Activated CD4-positive, alpha-beta T cell treated with anti-CD3 and anti-CD28 coated beads for 4 hours (primary cell): ENCODE results near the gene CARMIL1.
A peak's percentile ranks its signal among the peaks of the same experiment; 100 is the strongest.

Experiments
- DNase-seq, 2 donors: peaks; one replicate each; pipeline ENCODE4 v3.0.0-alpha.2; 2020

The CARMIL1 gene

DNA sequence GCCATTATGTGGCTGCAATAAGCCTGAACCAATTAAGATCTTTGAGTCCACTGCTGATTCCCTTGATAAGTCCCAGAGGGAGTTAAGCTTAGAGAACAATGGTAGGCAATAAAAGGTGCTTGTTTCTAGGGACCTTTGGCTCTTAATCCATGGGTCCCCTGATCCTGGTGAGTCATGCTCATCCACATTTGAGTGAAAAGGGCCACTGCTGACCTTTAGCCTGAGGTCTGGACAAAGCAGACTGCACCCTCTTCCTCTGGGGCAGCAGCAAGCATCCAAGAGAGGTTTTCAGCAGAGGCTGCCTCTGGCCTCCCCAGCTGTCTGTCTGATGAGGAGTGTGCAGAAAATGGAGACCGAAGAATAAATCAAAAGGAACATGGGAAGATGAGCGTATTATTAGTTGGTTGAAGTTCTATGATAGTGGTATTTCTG is 356.7 kb downstream of the CARMIL1 start:
- DNase-seq = no peak

DNA sequence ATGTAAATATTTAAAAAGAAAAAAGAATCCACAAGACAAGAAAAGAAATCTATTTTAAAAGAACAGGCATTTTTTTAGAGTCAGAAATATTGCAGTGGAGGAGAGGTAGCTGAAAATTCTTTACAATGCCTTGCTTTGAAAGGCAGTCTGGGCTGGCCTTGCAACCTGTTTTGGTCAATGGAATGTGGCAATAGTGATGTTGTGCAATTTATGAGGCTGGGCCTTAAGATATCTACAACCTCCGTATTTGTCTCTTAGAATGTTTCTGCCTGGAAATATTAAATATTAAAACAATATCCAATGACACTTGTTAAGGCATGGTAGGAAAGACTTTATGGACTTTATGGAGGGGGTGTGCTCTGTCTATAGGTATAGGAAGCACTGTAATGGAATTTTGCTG is 358.0 kb downstream of the CARMIL1 start:
- no peak for DNase-seq

DNA sequence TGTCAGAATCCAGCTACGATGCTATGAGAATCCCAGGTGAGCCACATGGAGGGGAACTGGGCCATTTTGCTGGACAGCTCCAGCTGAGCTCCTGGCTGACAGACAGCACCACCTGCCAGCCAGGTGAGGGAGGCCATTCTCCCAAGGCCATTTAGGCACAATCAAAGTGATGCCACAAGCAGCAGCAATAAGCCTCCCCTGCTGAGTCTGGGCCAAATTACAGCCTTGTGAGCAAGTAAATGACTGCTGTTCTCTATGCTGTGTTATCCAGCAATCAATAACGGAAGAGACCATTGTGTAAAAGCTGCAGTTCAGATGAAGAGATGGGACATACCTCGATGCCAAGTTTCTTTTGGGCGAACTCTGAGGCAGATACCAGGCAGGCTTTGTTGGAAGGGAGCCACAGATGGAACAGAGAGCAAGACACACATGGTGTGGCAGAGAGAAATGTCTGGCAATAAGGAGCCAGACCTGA is 358.8 kb downstream of the CARMIL1 start:
- no peak for DNase-seq

- no peak for DNase-seq
Observed at GRCh38 chr6:25639653-25640052, 360.5 kb downstream of the CARMIL1 start.

DNA sequence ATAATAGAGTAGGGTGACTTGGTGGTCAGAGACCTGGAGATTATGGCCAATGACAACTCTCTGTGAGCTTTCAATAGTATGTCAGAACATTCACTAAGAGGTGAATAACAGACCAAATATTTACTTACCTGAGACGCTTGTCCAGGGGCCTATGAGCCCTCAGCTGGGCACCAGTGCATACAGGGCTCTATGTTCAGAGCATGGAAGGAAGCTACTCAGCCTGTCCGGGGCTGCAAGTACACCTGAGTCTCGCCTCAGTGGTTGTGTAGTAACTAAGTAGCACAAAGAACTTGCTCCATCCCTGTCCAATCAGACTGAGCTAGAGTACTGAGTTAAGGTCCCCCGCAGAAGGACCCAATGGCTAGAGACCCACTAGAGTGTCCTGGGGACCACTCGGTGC is 361.3 kb downstream of the CARMIL1 start:
- DNase-seq = no peak

DNA sequence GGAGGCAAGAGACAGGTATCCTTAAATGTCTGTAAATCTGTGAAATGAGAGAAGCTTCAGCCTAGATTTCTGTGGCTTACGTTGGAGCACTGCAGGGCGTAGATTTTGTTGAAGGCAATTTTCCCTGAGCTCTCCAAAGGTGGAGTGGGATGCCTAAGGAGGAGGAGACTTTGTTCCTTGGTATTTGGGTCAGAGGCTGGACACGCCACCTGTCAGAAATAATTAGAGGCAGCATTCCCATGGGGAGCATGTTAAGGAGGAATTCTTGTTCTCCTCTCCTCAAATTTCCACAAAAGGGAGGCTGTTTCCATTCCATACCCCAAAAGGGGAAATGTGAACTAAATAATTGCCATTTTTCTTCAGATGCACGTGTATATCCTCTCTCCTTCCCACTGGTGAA is 361.7 kb downstream of the CARMIL1 start:
- no peak for DNase-seq

GRCh38 chr6:25641377-25641776 is 362.2 kb downstream of the CARMIL1 start:
- no peak for DNase-seq

- DNase-seq = no peak
Observed at GRCh38 chr6:25641940-25642666, 362.9 kb downstream of the CARMIL1 start.

- DNase-seq = no peak
Observed at GRCh38 chr6:25642667-25643328, 363.6 kb downstream of the CARMIL1 start.

DNA sequence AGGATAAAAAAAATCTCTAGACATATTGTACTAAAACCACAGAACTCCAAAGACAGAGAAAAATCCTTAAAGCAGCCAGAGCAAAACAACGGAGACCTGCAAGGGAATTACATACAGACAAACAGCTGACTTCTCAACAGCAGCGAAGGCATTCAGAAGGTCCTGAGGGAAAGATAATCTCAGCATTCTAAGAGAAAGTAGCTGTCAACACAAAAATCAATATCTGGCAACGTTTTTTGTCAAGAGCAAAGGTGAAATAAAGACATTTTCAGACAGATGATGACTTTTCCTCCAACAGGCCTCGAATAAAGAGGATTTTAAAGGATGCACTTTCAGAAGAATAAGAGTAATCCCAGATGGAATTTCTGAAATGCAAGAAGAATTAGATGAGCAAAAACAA is 366.7 kb downstream of the CARMIL1 start:
- no peak for DNase-seq

- no peak for DNase-seq
Observed at GRCh38 chr6:25649611-25650010, 370.4 kb downstream of the CARMIL1 start.

DNA sequence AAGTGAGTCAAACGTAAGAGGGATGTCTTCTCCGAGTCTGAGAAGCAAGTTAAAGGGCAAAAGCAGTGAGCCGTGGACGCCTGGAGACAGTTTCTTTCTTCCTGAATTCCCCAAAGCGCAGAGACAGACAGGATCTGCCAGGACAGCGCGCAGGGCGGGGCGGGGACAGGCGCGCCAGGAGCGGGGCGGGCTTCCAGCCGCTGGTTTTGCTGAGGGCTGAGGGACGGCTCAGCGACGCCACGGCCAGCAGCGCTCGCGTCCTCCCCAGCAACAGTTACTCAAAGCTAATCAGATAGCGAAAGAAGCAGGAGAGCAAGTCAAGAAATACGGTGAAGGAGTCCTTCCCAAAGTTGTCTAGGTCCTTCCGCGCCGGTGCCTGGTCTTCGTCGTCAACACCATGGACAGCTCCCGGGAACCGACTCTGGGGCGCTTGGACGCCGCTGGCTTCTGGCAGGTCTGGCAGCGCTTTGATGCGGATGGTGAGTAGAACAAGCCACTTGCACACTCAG is 372.9 kb downstream of the CARMIL1 start, which contains the start of gene SCGN:
SCGN (plus strand) TSS at position 209 of the 509 bp plus-strand sequence; CDS start at position 398, 189 bp downstream.
- peak; percentile 2 to 18 for DNase-seq

DNA sequence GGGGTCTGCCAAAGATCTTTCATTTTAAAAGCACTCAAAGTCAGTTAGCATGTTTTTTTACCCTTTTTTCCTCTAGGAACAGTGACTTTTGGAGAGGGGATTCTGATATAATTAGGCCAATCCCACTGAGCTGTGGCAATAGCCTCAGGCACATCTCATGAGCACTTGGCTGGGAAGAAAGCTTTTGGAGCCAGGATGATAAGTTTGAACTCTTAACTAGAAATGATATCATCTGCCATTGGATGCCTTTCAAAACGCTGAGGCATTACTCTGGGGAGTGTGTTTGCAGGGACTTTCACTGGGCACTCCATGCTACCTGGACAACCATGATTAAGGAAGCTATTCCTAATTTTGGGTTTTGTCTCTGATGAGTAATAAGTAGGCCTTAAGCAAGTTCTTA is 376.5 kb downstream of the CARMIL1 start:
- DNase-seq = no peak

DNA sequence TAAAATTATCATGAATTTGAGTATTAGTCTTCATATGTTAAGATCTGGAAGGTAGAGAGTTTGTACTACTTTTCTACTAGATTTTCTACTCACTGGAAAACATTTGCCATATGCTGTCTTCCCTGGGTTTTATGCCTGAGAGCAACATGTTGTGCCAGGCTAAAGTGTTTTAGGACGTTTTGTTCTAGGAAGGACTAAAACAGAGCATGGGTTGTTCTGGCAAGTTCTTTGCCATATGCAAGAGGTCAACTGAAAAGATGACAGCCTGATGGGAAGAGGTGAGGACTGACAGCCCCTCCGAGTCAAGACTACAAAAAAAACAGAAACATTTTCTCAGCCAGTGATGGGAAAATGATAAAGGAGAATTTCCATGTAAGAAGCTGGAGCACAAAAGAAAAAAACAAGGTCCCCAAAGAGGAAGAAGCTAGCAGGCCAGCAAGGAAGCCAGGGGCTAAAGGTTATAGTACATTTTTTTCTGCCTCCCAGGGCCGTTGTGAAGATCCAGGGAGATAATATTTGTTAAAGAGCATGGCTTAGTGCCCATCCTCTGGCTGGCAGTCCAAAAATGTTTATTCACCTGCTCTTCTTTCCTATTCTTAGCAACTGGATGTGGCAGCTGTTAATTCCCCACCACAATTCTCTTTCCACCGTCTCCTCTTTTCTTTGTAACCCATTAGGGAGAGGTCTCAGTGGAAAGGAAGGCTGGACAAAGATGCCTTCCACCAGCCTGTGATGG is 380.6 kb downstream of the CARMIL1 start:
- DNase-seq = no peak

GRCh38 chr6:25660512-25660911 is 381.3 kb downstream of the CARMIL1 start:
- no peak for DNase-seq

- DNase-seq = no peak
Observed at GRCh38 chr6:25661129-25661779, 382.1 kb downstream of the CARMIL1 start.

DNA sequence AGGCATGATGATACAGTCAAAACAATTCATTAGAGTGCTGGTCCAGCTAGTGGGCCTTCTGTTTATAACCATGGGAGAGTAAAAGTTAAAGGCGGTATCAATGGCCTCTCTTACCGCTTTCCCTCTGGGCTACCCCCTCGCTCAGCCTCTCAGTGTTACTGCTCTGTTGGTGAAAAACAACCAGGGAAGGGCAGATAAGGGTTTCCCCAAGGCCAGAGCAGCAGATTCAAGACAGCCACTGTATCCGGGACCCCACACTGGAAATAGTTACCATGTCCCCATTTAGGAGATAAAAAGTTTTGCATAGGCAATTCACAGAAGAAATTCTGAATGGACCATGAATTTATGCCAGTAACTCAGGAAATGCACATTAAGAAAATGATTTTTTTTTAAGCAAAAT is 386.3 kb downstream of the CARMIL1 start:
- DNase-seq = no peak

DNA sequence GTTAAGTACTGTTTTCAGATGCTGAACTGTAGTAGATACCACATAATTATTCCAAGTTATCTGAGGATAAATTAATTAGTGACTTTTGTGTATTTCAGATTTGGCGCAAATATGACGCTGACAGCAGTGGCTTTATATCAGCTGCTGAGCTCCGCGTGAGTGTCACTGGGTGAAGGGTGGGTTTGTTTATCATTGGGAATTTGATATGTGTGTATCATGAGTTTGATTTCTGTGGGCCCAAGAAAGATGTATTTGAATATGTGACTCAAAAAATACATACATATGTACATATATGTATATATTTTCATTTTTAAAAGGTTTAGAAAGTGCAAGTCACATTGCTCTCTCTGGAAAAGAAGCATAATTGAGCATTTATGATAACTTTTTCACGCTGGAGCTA is 390.2 kb downstream of the CARMIL1 start:
- DNase-seq = no peak
